ENCODE measurements around the gene IL16.

DNA sequence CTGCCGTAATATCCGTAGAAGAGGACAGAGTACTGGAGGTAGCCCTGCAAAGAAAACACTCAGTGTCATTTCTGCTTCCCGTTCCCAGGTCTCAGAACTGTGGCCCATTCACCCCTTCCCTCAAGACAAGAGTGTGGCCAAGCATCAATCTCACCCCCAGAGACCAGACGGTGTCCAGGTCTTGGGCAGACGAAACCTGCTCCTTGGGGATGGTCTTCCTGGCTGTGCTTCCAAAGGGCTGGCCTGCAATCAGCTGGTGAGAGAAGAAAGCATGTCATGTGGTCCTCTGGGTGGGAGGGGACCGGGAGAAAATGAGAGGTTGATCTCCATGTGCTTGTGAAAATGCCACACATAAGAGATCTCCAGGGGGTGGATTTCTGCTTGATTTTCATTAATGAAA is 161.6 kb downstream of the IL16 start:
- TF ChIP-seq, protein P1, sequence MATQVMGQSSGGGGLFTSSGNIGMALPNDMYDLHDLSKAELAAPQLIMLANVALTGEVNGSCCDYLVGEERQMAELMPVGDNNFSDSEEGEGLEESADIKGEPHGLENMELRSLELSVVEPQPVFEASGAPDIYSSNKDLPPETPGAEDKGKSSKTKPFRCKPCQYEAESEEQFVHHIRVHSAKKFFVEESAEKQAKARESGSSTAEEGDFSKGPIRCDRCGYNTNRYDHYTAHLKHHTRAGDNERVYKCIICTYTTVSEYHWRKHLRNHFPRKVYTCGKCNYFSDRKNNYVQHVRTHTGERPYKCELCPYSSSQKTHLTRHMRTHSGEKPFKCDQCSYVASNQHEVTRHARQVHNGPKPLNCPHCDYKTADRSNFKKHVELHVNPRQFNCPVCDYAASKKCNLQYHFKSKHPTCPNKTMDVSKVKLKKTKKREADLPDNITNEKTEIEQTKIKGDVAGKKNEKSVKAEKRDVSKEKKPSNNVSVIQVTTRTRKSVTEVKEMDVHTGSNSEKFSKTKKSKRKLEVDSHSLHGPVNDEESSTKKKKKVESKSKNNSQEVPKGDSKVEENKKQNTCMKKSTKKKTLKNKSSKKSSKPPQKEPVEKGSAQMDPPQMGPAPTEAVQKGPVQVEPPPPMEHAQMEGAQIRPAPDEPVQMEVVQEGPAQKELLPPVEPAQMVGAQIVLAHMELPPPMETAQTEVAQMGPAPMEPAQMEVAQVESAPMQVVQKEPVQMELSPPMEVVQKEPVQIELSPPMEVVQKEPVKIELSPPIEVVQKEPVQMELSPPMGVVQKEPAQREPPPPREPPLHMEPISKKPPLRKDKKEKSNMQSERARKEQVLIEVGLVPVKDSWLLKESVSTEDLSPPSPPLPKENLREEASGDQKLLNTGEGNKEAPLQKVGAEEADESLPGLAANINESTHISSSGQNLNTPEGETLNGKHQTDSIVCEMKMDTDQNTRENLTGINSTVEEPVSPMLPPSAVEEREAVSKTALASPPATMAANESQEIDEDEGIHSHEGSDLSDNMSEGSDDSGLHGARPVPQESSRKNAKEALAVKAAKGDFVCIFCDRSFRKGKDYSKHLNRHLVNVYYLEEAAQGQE (IDR thresholded peaks at IDR 0.05; ENCODE audit: insufficient read depth in 1 of 2, low read depth in 2 of 2, low read length in 2 of 2), result no peak
- TF ChIP-seq TAF1 (IDR thresholded peaks at IDR 0.05; ENCODE audit: borderline replicate concordance, insufficient read depth, low read length), result no peak
